HCT116 (cell line): ENCODE results near the gene THAP8. TPM values are rescaled to one million over a fixed set of nuclear protein-coding genes. Genes with fewer than 3 reads are reported as not detected.

Experiments used
- ATAC-seq: fragments of 200-7000 bp; cut with Tn5 transposase; 2 replicates; pipeline ENCODE4 v1.9.1; 2020; ENCODE audit warnings: mild to moderate bottlenecking, moderate library complexity
- BruUV-seq: library from RNA; stranded (reverse); fragments of 400-500 nt; replicated peaks from 2 replicates; lab custom pipeline; 2021; lab: Mats Ljungman, UMichigan
- CTCF ChIA-PET: fragments of 300-600 bp; sonication (Branson Sonifier 250); formaldehyde crosslinking; loops from one replicate; lab custom pipeline; 2021; ENCODE audit warnings: antibody characterized with exemption; lab: Charles Lee
- POLR2A ChIA-PET: fragments of 300-600, 350-600 bp; sonication (Branson Sonifier 250); formaldehyde crosslinking; loops from one replicate; lab custom pipeline; 2021; ENCODE audit warnings: antibody characterized with exemption; lab: Charles Lee
- RAD21 ChIA-PET, 2 experiments: fragments of 300-600 bp; sonication (Branson Sonifier 250); formaldehyde crosslinking; loops; one replicate each; lab custom pipeline; 2023; ENCODE audit warnings: low total read pairs in 2 of 2; ENCODE audit not compliant: uncharacterized antibody in 2 of 2, unreplicated experiment in 2 of 2, low non-redundant PET in 1 of 2; lab: Charles Lee
- DNase-seq: peaks from one replicate; pipeline ENCODE4 v3.0.0-alpha.2; 2010; ENCODE audit warnings: low read depth, low spot score
- H2AFZ ChIP-seq: fragments of 200-600 bp; shearing (Covaris generic), sonication (generic); 2 replicates; pipeline ENCODE4 v1.6.1; 2017; ENCODE audit warnings: low read depth, mixed run types, mixed read lengths, antibody characterized with exemption, low read length; ENCODE audit not compliant: poor library complexity, severe bottlenecking
- H3K27ac ChIP-seq: 2 replicates; pipeline ENCODE4 v1.5.1; 2012; ENCODE audit warnings: low read depth, low read length
- H3K27me3 ChIP-seq: fragments of 200-600 bp; sonication (generic); 2 replicates; pipeline ENCODE4 v1.6.1; 2016; ENCODE audit warnings: mixed run types, low read length, mixed read lengths; ENCODE audit not compliant: insufficient read depth
- H3K36me3 ChIP-seq, 2 experiments: fragments of 200-500 bp in 1 of 2; fragments of 200-600 bp in 1 of 2; sonication (Bioruptor generic) in 1 of 2; sonication (generic) in 1 of 2; 2 replicates each; pipeline versions ENCODE4 v1.5.1 to v1.6.1; 2014 to 2016; ENCODE audit warnings: low read length in 2 of 2, inconsistent platforms in 1 of 2, mixed read lengths in 1 of 2, mixed run types in 1 of 2; ENCODE audit not compliant: insufficient read depth in 2 of 2, control insufficient read depth in 1 of 2
- H3K4me1 ChIP-seq, 2 experiments: fragments of 200-600 bp in 1 of 2; sonication (generic) in 1 of 2; 2 replicates each; pipeline versions ENCODE4 v1.5.1 to v1.6.1; 2012 to 2017; ENCODE audit warnings: low read length in 2 of 2, inconsistent platforms in 1 of 2, mild to moderate bottlenecking in 1 of 2, mixed read lengths in 1 of 2, mixed run types in 1 of 2, moderate library complexity in 1 of 2; ENCODE audit not compliant: insufficient read depth in 2 of 2, control insufficient read depth in 1 of 2
- H3K4me2 ChIP-seq: fragments of 200-600 bp; sonication (generic); 2 replicates; pipeline ENCODE4 v1.6.1; 2017; ENCODE audit warnings: mixed run types, low read length, mixed read lengths
- H3K4me3 ChIP-seq, 2 experiments: fragments of 200-600 bp in 1 of 2; sonication (generic) in 1 of 2; replicated peaks in 1 of 2; 2 replicates each; pipeline ENCODE4 v1.5.1; 2011 to 2016; ENCODE audit warnings: low read length in 2 of 2, control low read depth in 1 of 2, low read depth in 1 of 2, mild to moderate bottlenecking in 1 of 2, mixed read lengths in 1 of 2, mixed run types in 1 of 2
- H3K79me2 ChIP-seq: fragments of 200-600 bp; sonication (generic); 2 replicates; pipeline ENCODE4 v1.6.1; 2017; ENCODE audit warnings: mild to moderate bottlenecking, mixed run types, low read length, moderate library complexity, mixed read lengths; ENCODE audit not compliant: insufficient read depth
- H3K9ac ChIP-seq: fragments of 200-600 bp; sonication (generic); 2 replicates; pipeline ENCODE4 v1.6.1; 2016; ENCODE audit warnings: low read length, mixed read lengths
- H3K9me2 ChIP-seq: fragments of 200-600 bp; sonication (generic), shearing (Covaris generic); 2 replicates; pipeline ENCODE4 v1.6.1; 2017; ENCODE audit warnings: mixed run types, mild to moderate bottlenecking, moderate library complexity; ENCODE audit not compliant: insufficient read depth
- H3K9me3 ChIP-seq, 2 experiments: fragments of 200-500 bp in 1 of 2; fragments of 200-600 bp in 1 of 2; sonication (Bioruptor generic) in 1 of 2; sonication (generic) in 1 of 2; 2 replicates each; pipeline ENCODE4 v1.6.1; 2014 to 2017; ENCODE audit warnings: low read length in 2 of 2, mixed read lengths in 2 of 2, inconsistent platforms in 1 of 2, low read depth in 1 of 2, mild to moderate bottlenecking in 1 of 2, mixed run types in 1 of 2, moderate library complexity in 1 of 2; ENCODE audit not compliant: control insufficient read depth in 1 of 2, insufficient read depth in 1 of 2
- H4K20me1 ChIP-seq: fragments of 200-600 bp; sonication (generic), shearing (Covaris generic); 2 replicates; pipeline ENCODE4 v1.6.1; 2017; ENCODE audit warnings: mixed run types, mild to moderate bottlenecking, moderate library complexity; ENCODE audit not compliant: insufficient read depth
- ATF3 ChIP-seq: IDR thresholded peaks from 2 replicates; pipeline ENCODE4 v1.6.1; 2012
- CBX3 ChIP-seq: IDR thresholded peaks from 2 replicates; pipeline ENCODE4 v1.6.1; 2012; ENCODE audit warnings: low read depth
- CEBPB ChIP-seq: IDR thresholded peaks from 2 replicates; pipeline ENCODE4 v1.6.1; 2012; ENCODE audit warnings: low read depth
- EGR1 ChIP-seq: IDR thresholded peaks from 2 replicates; pipeline ENCODE4 v1.6.1; 2012; ENCODE audit warnings: low read depth
- EZH2phosphoT487 ChIP-seq: fragments of 200-600 bp; IDR thresholded peaks from 2 replicates; pipeline ENCODE4 v1.6.1; 2018; ENCODE audit warnings: antibody characterized with exemption, borderline replicate concordance
- FOSL1 ChIP-seq: IDR thresholded peaks from 2 replicates; pipeline ENCODE4 v1.6.1; 2012; ENCODE audit warnings: low read depth
- JUND ChIP-seq: IDR thresholded peaks from 2 replicates; pipeline ENCODE4 v1.6.1; 2012
- POLR2AphosphoS5 ChIP-seq: IDR thresholded peaks from 2 replicates; pipeline ENCODE4 v1.6.1; 2011; ENCODE audit warnings: mild to moderate bottlenecking, low read depth, low read length, moderate library complexity
- RAD21 ChIP-seq: IDR thresholded peaks from 2 replicates; pipeline ENCODE4 v1.6.1; 2012; ENCODE audit warnings: low read depth, mild to moderate bottlenecking
- SIN3A ChIP-seq: IDR thresholded peaks from 2 replicates; pipeline ENCODE4 v1.6.1; 2012; ENCODE audit warnings: low read depth
- SP1 ChIP-seq: IDR thresholded peaks from 2 replicates; pipeline ENCODE4 v1.6.1; 2012; ENCODE audit warnings: low read depth
- SRF ChIP-seq: IDR thresholded peaks from 2 replicates; pipeline ENCODE4 v1.6.1; 2012; ENCODE audit warnings: low read depth
- TCF7L2 ChIP-seq: IDR thresholded peaks from 2 replicates; pipeline ENCODE4 v1.7.0; 2011; ENCODE audit warnings: borderline replicate concordance, inconsistent platforms; ENCODE audit not compliant: insufficient read depth, insufficient read length; ENCODE audit errors: extremely low read depth
- YY1 ChIP-seq: IDR thresholded peaks from 2 replicates; pipeline ENCODE4 v1.6.1; 2011; ENCODE audit warnings: low read length, low read depth, moderate library complexity, mild to moderate bottlenecking; ENCODE audit not compliant: insufficient replicate concordance; ENCODE audit errors: extremely low read depth
- ZFX ChIP-seq: fragments of 450-650 bp; IDR thresholded peaks from 2 replicates; pipeline ENCODE4 v1.6.1; 2017
- intact Hi-C: fragments of 100-400 bp; cut with micrococcal nuclease; formaldehyde crosslinking; loops from 2 replicates; pipeline ENCODE4 v1.10.0; 2022
- total RNA-seq: library from RNA; stranded (reverse); gene quantifications from one replicate; pipeline ENCODE4 v1.2.1, GENCODE V29; 2021; ENCODE audit not compliant: unreplicated experiment
- TF ChIP-seq, protein P1 (sequence below): IDR thresholded peaks from 2 replicates; pipeline ENCODE4 v1.6.1; 2011; ENCODE audit warnings: mild to moderate bottlenecking, low read length, moderate library complexity; ENCODE audit not compliant: insufficient replicate concordance; ENCODE audit errors: extremely low read depth
- TF ChIP-seq, protein P2 (sequence below): IDR thresholded peaks from 2 replicates; pipeline ENCODE4 v1.6.1; 2012
- TF ChIP-seq, protein P3 (sequence below), 3 experiments: fragments of 200-600 bp in 1 of 3; sonication (generic) in 1 of 3; IDR thresholded peaks in 2 of 3; conservative IDR thresholded peaks in 1 of 3; 2 replicates each; pipeline ENCODE4 v1.5.1; 2012 to 2017; ENCODE audit warnings: low read depth in 2 of 3, low read length in 2 of 3, antibody characterized with exemption in 1 of 3, borderline replicate concordance in 1 of 3, control low read depth in 1 of 3, mild to moderate bottlenecking in 1 of 3, mixed read lengths in 1 of 3, mixed run types in 1 of 3, moderate library complexity in 1 of 3; ENCODE audit not compliant: insufficient read depth in 1 of 3

Gene THAP8
- total RNA-seq, 1 experiment from 2014 or later, result 1.7 TPM

DNA sequence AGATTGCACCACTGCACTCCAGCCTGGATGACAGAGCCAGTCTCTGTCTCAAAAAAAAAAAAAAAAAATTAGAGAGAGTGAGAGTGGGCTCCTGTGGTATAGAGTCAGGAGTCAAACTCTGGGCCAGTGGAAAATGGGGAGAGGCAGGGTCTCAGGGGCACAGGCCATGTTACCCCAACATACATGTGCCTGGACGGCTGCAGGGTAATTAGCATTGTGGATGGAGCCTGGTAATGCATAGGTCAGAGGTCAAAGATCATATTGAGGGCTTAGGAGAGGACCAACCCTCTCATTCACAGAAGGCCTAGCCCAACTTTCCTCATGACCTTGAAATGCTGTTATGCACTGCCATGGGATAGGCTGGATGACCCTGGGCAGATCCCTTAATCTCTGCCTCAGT, 28.5 kb downstream of the THAP8 start:
- Histone ChIP-seq H3K27me3 (no peaks in the 10 kb centered on the region), H3K27ac (no peak overlapping the region), H3K9ac (no peak overlapping the region), H3K36me3 (peaks cover 0 to 30% of the 10 kb centered on the region in 2 experiments; a peak in 2 of 4 replicates), H3K4me2 (no peak overlapping the region), H3K9me2 (no peaks in the 10 kb centered on the region), H3K4me3 (no peak overlapping the region), H3K4me1 (no peaks in the 10 kb centered on the region), H4K20me1 (no peaks in the 10 kb centered on the region), H3K9me3 (no peaks in the 10 kb centered on the region), H2AFZ (no peak overlapping the region), H3K79me2 (no peaks in the 10 kb centered on the region)
- intact Hi-C loops, result no loop called here
- TF ChIP-seq YY1 (no peak), ZFX (no peak), JUND (no peak), EGR1 (no peak), CEBPB (no peak), ATF3 (no peak), POLR2AphosphoS5 (no peak), CBX3 (no peak), SRF (no peak), SP1 (no peak), SIN3A (no peak), EZH2phosphoT487 (no peak), FOSL1 (no peak), TCF7L2 (no peak), RAD21 (no peak)
- TF ChIP-seq, protein P1, sequence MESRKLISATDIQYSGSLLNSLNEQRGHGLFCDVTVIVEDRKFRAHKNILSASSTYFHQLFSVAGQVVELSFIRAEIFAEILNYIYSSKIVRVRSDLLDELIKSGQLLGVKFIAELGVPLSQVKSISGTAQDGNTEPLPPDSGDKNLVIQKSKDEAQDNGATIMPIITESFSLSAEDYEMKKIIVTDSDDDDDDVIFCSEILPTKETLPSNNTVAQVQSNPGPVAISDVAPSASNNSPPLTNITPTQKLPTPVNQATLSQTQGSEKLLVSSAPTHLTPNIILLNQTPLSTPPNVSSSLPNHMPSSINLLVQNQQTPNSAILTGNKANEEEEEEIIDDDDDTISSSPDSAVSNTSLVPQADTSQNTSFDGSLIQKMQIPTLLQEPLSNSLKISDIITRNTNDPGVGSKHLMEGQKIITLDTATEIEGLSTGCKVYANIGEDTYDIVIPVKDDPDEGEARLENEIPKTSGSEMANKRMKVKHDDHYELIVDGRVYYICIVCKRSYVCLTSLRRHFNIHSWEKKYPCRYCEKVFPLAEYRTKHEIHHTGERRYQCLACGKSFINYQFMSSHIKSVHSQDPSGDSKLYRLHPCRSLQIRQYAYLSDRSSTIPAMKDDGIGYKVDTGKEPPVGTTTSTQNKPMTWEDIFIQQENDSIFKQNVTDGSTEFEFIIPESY, result no peak
- TF ChIP-seq, protein P2, sequence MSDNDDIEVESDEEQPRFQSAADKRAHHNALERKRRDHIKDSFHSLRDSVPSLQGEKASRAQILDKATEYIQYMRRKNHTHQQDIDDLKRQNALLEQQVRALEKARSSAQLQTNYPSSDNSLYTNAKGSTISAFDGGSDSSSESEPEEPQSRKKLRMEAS, result no peak
- TF ChIP-seq, protein P3, sequence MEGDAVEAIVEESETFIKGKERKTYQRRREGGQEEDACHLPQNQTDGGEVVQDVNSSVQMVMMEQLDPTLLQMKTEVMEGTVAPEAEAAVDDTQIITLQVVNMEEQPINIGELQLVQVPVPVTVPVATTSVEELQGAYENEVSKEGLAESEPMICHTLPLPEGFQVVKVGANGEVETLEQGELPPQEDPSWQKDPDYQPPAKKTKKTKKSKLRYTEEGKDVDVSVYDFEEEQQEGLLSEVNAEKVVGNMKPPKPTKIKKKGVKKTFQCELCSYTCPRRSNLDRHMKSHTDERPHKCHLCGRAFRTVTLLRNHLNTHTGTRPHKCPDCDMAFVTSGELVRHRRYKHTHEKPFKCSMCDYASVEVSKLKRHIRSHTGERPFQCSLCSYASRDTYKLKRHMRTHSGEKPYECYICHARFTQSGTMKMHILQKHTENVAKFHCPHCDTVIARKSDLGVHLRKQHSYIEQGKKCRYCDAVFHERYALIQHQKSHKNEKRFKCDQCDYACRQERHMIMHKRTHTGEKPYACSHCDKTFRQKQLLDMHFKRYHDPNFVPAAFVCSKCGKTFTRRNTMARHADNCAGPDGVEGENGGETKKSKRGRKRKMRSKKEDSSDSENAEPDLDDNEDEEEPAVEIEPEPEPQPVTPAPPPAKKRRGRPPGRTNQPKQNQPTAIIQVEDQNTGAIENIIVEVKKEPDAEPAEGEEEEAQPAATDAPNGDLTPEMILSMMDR (IDR thresholded peaks at IDR 0.05 in 2 of 3, conservative IDR thresholded peaks at IDR 0.05 in 1 of 3; ENCODE audit: borderline replicate concordance in 1 of 3, insufficient read depth in 1 of 3, low read depth in 2 of 3, low read length in 2 of 3), result no peak
- ATAC-seq, result no peak
- ChIA-PET CTCF (no interaction called here), RAD21 (no interaction called here), POLR2A (no interaction called here)
- no peak for DNase-seq
- BruUV-seq, result no TSS peak
